ENCODE results near the gene ZNRF3. TPM values are rescaled to one million over a fixed set of nuclear protein-coding genes. Genes with fewer than 3 reads are reported as not detected.
A peak's percentile ranks its signal among the peaks of the same experiment; 100 is the strongest.

The ZNRF3 gene
- total RNA-seq, 1 donor from 2014 or later = 4.1 TPM

GRCh38 chr22:28983190-28983589, 99.8 kb downstream of the ZNRF3 start:
- DNase-seq (ENCODE audit: low spot score) = no peak
- no peak for TF ChIP-seq EZH2 (IDR thresholded peaks at IDR 0.05)
- TF ChIP-seq, protein P1, sequence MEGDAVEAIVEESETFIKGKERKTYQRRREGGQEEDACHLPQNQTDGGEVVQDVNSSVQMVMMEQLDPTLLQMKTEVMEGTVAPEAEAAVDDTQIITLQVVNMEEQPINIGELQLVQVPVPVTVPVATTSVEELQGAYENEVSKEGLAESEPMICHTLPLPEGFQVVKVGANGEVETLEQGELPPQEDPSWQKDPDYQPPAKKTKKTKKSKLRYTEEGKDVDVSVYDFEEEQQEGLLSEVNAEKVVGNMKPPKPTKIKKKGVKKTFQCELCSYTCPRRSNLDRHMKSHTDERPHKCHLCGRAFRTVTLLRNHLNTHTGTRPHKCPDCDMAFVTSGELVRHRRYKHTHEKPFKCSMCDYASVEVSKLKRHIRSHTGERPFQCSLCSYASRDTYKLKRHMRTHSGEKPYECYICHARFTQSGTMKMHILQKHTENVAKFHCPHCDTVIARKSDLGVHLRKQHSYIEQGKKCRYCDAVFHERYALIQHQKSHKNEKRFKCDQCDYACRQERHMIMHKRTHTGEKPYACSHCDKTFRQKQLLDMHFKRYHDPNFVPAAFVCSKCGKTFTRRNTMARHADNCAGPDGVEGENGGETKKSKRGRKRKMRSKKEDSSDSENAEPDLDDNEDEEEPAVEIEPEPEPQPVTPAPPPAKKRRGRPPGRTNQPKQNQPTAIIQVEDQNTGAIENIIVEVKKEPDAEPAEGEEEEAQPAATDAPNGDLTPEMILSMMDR (IDR thresholded peaks at IDR 0.05) = no peak
- no peak for TF ChIP-seq EZH2phosphoT487 (IDR thresholded peaks at IDR 0.05)
- H3K36me3 ChIP-seq = no peaks in the 10 kb centered on the region
- peaks cover 5% of the 10 kb centered on the region for H3K27me3 Mint-ChIP-seq (ENCODE audit: insufficient read depth, low read depth)
- H3K4me1 Mint-ChIP-seq = peaks cover 73% of the 10 kb centered on the region
- no peaks in the 10 kb centered on the region for H3K9me3 ChIP-seq (ENCODE audit: low read depth)
- no peaks in the 10 kb centered on the region for H3K27me3 ChIP-seq
- no peak overlapping the region for H3K9ac ChIP-seq
- peaks cover 58% of the 10 kb centered on the region for H3K79me2 ChIP-seq (ENCODE audit: low read depth)
- peaks cover 8% of the 10 kb centered on the region for H3F3A ChIP-seq (ENCODE audit: low read depth)
- H3K36me3 Mint-ChIP-seq = peaks cover 45% of the 10 kb centered on the region
- peaks cover 37% of the 10 kb centered on the region for H3K4me1 ChIP-seq
- H3K27ac ChIP-seq = no peak overlapping the region
- H3K9me3 Mint-ChIP-seq = peaks cover 20% of the 10 kb centered on the region
- peak overlapping the region; percentile 79 for H3K27ac Mint-ChIP-seq
- H2AFZ ChIP-seq (replicated peaks) = no peak overlapping the region
- peak overlapping the region; percentile 2 for H3K4me2 ChIP-seq
- no peak overlapping the region for H3K4me3 ChIP-seq
- H4K20me1 ChIP-seq (ENCODE audit: low read depth) = peaks cover 31% of the 10 kb centered on the region
- H3K4me3 Mint-ChIP-seq = no peak overlapping the region

DNA sequence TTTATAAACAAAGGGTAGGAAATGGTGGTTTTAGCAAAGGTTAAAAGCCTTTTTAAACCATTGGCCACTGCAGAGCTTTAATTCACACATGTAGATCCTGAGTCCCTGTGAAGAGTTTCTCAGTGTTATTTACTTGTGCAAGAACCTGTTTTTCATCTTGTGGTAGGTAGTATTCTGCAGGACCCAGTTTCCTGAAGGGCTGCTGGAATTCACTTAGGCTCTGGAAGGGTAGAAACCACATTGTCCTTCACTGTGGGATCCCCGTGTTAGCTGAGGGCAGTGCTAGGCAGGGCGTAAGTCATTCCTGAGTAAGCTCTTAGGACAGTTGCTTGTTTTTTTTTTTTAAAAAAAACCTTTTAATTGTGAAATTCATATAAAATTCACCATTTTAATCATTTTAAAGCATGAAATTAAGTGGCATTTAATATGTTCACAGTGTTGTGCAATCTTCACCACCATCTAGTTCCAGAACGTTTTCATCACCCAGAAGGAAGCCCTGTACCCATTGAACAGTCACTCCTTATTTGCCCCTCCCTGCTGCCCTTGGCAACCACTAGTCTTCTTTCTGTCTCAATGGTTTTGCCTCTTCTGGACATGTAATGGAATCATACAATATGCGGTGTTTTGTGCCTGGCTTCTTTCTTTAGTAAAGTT, 100.5 kb downstream of the ZNRF3 start:
- H3K4me1 Mint-ChIP-seq = peaks cover 73% of the 10 kb centered on the region

DNA sequence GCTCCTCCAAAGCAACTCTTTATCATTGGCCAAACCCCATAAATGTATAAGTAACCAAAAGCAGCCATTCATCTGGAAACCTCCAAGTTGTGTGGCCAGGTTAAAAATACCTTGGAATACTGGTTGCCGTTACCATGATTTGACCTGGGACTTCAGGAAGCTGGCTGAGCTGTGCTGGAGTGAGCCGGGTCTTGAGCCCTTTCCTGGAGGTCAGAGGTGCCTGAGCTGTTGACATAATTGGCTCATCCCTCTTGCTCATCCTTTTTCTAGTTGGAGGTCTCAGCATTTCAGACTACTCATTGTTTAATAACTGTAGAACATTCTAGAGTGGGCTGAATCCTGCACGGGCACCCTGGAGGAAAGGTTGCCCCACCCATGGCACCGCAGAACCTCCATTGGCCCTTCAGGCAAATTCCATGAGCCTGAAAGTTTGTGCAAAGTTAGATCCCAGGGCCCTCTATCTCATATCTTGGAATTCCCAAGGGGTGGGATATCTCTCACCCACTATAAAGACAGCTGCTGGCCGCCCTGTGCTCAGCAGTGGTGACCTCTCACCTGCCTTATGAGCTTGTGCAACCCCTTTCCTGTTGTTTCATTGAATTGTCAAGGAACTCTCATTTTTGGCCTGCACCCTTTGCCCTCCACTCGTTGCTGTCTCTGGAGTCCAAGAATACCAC, 101.2 kb downstream of the ZNRF3 start:
- no peak for DNase-seq (ENCODE audit: low spot score)
- Histone ChIP-seq H3K27ac (no peak overlapping the region), H3K4me1 (peaks cover 36% of the 10 kb centered on the region), H3K4me3 (no peak overlapping the region), H3K27me3 (no peaks in the 10 kb centered on the region), H3K4me2 (no peak overlapping the region), H3K9me3 (ENCODE audit: low read depth) (no peaks in the 10 kb centered on the region), H3K36me3 (no peaks in the 10 kb centered on the region), H3K9ac (no peak overlapping the region), H4K20me1 (ENCODE audit: low read depth) (peaks cover 20% of the 10 kb centered on the region), H2AFZ (replicated peaks) (no peak overlapping the region), H3F3A (ENCODE audit: low read depth) (peaks cover 8% of the 10 kb centered on the region), H3K79me2 (ENCODE audit: low read depth) (peaks cover 44% of the 10 kb centered on the region)
- no peak overlapping the region for H3K27ac Mint-ChIP-seq
- H3K4me3 Mint-ChIP-seq = no peak overlapping the region
- H3K27me3 Mint-ChIP-seq (ENCODE audit: insufficient read depth, low read depth) = peaks cover 8% of the 10 kb centered on the region
- no peak for TF ChIP-seq EZH2phosphoT487 (IDR thresholded peaks at IDR 0.05)
- TF ChIP-seq, protein P1 (IDR thresholded peaks at IDR 0.05) = no peak
- TF ChIP-seq EZH2 (IDR thresholded peaks at IDR 0.05) = no peak
- H3K9me3 Mint-ChIP-seq = peaks cover 20% of the 10 kb centered on the region
- H3K36me3 Mint-ChIP-seq = peaks cover 55% of the 10 kb centered on the region
- H3K4me1 Mint-ChIP-seq = peaks cover 71% of the 10 kb centered on the region

More for the DNA sequence above, 100.5 kb downstream of the ZNRF3 start:
- peaks cover 50% of the 10 kb centered on the region for H3K36me3 Mint-ChIP-seq
- DNase-seq (ENCODE audit: low spot score) = peak; percentile 24
- Histone ChIP-seq H2AFZ (replicated peaks) (no peak overlapping the region), H3K9me3 (ENCODE audit: low read depth) (no peaks in the 10 kb centered on the region), H3K4me2 (peak overlapping the region; percentile 2), H3K27ac (no peak overlapping the region), H3K4me3 (no peak overlapping the region), H4K20me1 (ENCODE audit: low read depth) (peaks cover 27% of the 10 kb centered on the region), H3F3A (ENCODE audit: low read depth) (peaks cover 8% of the 10 kb centered on the region), H3K4me1 (peaks cover 36% of the 10 kb centered on the region), H3K27me3 (no peaks in the 10 kb centered on the region), H3K9ac (no peak overlapping the region), H3K79me2 (ENCODE audit: low read depth) (peaks cover 51% of the 10 kb centered on the region), H3K36me3 (no peaks in the 10 kb centered on the region)
- TF ChIP-seq, protein P1 (IDR thresholded peaks at IDR 0.05) = no peak
- TF ChIP-seq EZH2 (IDR thresholded peaks at IDR 0.05) (no peak), EZH2phosphoT487 (IDR thresholded peaks at IDR 0.05) (no peak)
- no peak overlapping the region for H3K4me3 Mint-ChIP-seq
- peaks cover 20% of the 10 kb centered on the region for H3K9me3 Mint-ChIP-seq
- H3K27me3 Mint-ChIP-seq (ENCODE audit: insufficient read depth, low read depth) = peaks cover 8% of the 10 kb centered on the region
- H3K27ac Mint-ChIP-seq = peak overlapping the region; percentile 94
